ENCODE results near the gene STAT5B. TPM values are rescaled to one million over a fixed set of nuclear protein-coding genes. Genes with fewer than 3 reads are reported as not detected.
"Not testable (repeated sequence)": the region's sequence is repeated elsewhere in the genome, so short reads cannot be mapped to it uniquely, and the experiment has no call there.

STAT5B gene
- total RNA-seq, result 64.0 TPM

DNA sequence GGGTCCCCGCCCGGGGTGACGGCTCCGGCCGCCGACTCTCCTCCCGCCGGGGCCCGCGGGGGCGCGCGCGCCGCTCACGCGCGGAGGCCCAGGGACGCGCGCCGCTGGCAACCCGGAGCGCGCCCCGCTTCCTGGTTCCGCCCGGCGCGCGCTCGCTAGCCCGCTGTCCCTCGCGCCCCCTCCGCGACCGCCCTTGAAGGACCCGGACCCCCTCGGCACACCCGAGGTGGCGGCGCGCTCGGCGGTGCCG, at the start of gene STAT5B:
Gene STAT5B (minus strand): TSS at position 33 of the 250 bp plus-strand sequence. CDS start 44,264 bp downstream, outside the sequence.
- DNase-seq (ENCODE audit: low spot score), result peak; percentile 60

DNA sequence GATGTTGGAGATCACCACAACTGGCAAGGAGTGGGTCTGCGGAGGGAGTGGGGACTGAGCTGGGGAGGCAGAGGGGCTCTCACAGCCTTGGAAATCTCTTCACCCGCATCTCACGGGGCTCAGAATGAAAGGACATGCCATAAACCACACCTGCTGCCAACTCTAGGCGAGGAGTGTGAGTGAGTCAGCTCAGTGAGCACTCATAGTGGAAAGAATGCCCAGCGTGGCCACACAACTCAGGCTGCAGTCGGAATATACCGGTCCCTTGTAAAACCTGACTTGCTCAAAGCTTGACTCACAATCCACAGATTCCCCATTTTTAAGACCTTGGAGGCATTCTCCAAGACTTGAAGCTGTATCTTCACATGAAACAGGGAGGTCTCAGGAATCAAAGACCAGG, 48.8 kb upstream of the STAT5B start:
- DNase-seq (ENCODE audit: low spot score), result no peak

- no peak for DNase-seq (ENCODE audit: low spot score)
Observed at GRCh38 chr17:42323268-42323773, 47.1 kb upstream of the STAT5B start.

DNA sequence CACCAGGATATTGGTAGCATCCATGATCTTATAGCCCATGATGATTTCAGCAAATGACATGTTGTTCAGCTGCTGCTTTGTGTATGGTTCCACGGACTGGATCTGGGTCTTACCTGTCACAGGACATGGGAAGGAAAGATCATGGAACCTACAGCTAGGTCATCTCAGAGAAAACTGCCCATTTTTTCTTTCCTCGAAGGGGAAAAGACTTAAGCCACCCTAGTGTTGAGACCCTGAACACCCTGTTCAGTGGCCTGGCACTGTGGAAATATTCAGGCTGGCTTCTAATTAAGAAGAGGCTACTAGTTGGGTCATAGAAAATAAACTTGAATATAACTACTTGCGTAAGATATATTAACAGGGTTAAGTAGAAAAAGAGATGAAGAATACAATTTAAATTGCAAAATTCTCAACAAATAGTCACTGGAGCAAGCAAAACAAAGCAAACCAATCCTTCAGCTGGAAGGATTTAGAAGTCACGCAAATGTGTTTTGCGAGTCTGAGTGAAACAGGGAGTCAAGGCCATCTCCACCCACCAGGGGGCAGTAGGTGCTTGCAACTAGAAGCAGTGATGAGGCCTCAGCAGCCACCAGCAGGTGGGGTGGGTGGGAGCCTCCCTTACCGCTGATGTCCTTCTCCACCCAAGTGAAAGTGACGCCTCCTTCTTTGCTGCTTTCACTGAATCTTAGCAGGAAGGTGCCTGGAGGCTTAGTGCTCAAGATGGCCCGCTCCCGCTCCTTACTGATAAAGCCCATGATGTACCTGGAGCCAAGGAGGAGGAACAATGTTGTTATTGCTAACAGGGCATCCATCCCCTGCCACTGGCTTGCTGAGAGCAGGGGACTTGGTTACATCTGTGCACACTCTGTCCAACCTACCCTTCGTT, 46.4 kb upstream of the STAT5B start:
- DNase-seq (ENCODE audit: low spot score), result peak; percentile 92

GRCh38 chr17:42321555-42321954, 45.4 kb upstream of the STAT5B start:
- DNase-seq (ENCODE audit: low spot score), result no peak

DNA sequence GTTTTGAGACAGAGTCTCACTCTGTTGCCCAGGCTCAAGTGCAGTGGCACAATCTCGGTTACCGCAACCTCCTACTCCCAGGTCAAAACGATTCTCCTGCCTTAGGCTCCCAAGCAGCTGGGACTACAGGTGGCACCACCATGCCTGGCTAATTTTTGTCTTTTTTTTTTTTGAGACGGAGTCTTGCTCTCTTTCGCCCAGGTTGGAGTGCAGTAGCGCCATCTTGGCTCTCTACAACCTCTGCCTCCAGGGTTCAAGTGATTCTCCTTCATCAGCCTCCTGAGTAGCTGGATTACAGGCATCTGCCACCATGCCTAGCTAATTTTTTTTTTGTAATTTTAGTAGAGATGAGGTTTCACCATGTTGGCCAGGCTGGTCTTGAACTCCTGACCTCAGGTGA, 41.8 kb upstream of the STAT5B start:
- not testable (repeated sequence) for DNase-seq (ENCODE audit: low spot score)

DNA sequence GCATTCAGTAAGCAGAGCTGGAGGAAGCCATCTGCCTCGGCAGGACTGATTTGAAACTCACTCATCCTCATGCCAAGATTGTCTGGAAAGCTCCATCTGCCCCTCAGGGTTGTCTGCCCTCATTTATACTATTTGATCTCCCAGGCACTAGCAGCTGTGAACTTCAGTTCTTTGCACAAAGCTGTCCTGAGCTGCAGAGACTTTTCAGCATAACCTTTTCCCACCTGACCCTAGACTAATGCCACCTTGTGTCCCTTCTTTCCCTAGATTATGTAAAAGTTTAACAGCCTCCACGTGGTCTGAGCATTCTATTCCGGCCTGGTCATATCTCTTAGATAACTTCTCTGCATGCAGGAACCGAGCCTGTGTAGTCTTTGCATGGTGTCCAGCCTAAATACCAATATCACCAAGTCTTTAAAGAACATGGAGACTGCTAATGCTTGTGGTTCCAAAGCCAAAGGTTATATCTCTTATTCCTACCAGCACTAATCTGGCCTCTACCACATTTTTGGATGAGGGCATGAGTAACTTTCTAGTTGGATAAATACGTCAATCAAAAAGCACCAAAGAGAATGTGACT, 41.2 kb upstream of the STAT5B start:
- no peak for DNase-seq (ENCODE audit: low spot score)

DNA sequence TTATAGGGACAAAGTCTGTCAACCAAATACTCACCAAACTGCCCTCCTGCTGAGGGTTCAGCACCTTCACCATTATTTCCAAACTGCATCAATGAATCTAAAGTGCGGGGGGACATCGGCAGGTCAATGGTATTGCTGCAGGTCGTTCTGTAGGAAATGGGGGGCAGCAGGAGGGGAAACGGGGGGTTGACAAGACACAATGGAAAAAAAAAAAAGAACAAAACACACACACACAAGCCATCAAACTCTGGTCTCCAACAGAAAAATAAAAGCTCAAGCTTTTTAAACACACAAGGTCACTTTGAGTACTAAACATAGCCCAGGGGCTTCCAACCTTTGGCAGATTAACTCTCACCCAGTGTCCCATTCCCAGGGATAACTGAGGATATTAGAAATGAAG, 40.6 kb upstream of the STAT5B start:
- DNase-seq (ENCODE audit: low spot score), result no peak

DNA sequence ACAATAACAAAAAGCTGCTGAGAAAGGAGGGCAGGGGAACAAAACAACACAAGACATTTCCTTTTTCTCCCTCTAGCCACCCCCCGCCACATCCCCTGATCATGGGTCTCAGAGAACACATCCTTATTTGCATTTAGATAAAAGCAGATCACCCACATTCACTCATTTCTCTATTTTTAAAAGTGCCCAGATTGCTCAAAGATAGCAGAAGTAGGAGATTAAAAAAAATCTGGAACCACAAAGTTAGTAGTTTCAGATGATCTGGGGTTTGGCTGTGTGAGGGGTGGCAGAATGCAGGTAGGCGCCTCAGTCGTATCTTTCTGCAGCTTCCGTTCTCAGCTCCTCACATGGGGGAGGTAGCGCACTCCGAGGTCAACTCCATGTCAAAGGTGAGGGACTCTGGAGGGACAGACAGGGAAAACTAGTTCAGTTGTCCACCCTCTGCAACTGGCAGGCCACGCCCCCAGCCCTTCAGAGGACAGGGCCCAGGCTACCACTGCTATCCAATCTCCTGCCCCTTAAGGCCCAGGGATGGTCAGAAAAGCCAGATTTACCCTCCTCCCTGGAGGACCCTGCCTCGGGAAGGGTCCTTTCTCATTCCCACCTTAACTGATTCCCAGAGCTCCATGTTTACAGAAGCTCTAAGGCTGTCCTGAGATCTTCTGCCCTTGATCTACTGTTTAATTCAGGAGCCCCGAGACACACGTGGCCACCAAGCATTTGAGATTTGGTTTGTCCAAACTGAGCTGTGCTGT, 39.4 kb upstream of the STAT5B start:
- no peak for DNase-seq (ENCODE audit: low spot score)

GRCh38 chr17:42313773-42314566, 37.8 kb upstream of the STAT5B start:
- DNase-seq (ENCODE audit: low spot score), result no peak

GRCh38 chr17:42313389-42313772, 37.2 kb upstream of the STAT5B start:
- no peak for DNase-seq (ENCODE audit: low spot score)

- DNase-seq (ENCODE audit: low spot score), result peak; percentile 88
Observed at GRCh38 chr17:42312285-42313130, 36.3 kb upstream of the STAT5B start.

- DNase-seq (ENCODE audit: low spot score), result no peak
Observed at GRCh38 chr17:42312035-42312284, 35.8 kb upstream of the STAT5B start.

DNA sequence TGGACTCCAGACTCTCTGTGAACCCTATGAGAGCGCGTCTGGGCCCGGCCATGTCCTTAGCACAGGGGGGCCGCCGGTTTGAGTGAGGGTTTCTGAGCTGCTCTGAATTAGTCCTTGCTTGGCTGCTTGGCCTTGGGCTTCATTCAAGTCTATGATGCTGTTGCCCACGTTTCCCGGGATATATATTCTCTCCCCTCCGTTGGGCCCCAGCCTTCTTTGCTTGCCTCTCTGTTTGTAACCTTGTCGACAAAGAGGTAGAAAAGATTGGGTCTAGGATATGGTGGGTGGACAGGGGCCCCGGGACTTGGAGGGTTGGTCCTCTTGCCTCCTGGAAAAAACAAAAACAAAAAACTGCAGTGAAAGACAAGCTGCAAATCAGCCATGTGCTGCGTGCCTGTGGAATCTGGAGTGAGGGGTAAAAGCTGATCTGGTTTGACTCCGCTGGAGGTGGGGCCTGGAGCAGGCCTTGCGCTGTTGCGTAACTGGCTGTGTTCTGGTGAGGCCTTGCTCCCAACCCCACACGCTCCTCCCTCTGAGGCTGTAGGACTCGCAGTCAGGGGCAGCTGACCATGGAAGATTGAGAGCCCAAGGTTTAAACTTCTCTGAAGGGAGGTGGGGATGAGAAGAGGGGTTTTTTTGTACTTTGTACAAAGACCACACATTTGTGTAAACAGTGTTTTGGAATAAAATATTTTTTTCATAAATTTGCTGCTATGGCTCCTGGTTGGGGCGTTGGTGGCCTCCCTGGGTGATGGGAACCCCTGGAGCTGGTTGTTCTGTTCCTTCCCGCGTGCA, 35.2 kb upstream of the STAT5B start:
- peak; percentile 90 for DNase-seq (ENCODE audit: low spot score)

DNA sequence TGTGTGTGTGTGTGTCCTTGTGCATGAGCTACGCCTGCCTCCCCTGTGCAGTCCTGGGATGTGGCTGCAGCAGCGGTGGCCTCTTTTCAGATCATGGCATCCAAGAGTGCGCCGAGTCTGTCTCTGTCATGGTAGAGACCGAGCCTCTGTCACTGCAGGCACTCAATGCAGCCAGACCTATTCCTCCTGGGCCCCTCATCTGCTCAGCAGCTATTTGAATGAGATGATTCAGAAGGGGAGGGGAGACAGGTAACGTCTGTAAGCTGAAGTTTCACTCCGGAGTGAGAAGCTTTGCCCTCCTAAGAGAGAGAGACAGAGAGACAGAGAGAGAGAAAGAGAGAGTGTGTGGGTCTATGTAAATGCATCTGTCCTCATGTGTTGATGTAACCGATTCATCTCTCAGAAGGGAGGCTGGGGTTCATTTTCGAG, 34.6 kb upstream of the STAT5B start:
- DNase-seq (ENCODE audit: low spot score), result no peak

GRCh38 chr17:42309986-42310786, 34.0 kb upstream of the STAT5B start:
- DNase-seq (ENCODE audit: low spot score), result no peak

GRCh38 chr17:42309142-42309541, 33.0 kb upstream of the STAT5B start:
- no peak for DNase-seq (ENCODE audit: low spot score)

- DNase-seq (ENCODE audit: low spot score), result no peak
Observed at GRCh38 chr17:42308446-42308845, 32.3 kb upstream of the STAT5B start.

DNA sequence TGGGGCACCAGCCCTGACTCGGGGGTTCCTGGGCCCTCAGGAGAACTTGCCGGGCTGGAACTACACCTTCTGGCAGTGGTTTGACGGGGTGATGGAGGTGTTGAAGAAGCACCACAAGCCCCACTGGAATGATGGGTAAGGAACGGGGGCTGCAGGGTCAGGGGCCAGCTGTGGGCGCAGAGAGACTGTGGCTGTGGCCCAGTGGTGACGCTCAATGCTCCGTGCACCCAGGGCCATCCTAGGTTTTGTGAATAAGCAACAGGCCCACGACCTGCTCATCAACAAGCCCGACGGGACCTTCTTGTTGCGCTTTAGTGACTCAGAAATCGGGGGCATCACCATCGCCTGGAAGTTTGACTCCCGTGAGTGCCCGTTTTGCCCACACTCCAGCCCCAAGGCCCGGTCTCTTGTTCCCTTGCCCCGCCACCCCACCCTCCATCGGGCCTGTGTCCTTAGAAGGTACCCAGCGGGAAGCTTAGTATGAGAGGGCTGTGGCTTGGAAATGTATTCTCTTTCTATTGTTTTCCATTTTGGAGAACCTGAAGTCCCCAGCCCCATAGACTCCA, 31.3 kb upstream of the STAT5B start:
- no peak for DNase-seq (ENCODE audit: low spot score)
